Activated CD4-positive, alpha-beta T cell treated with anti-CD3 and anti-CD28 coated beads, Interleukin-2, amount 10 ng/mL, durations not matched to agents 7 days and 5 days (primary cell): ENCODE results near the gene RERE. TPM values are rescaled to one million over a fixed set of nuclear protein-coding genes. Genes with fewer than 3 reads are reported as not detected.

Experiments
- CTCF ChIA-PET: fragments of 350-600 bp; sonication (Branson Sonifier 250); formaldehyde crosslinking; loops from one replicate; lab custom pipeline; 2021; ENCODE audit warnings: antibody characterized with exemption; lab: Charles Lee
- POLR2A ChIA-PET: fragments of 350-600 bp; sonication (Branson Sonifier 250); formaldehyde crosslinking; loops from one replicate; lab custom pipeline; 2021; ENCODE audit warnings: antibody characterized with exemption; lab: Charles Lee
- DNase-seq: peaks from one replicate; pipeline ENCODE4 v3.0.0-alpha.2; 2020
- H3K27ac Mint-ChIP-seq: one replicate; pipeline ENCODE4 v1.8.0; 2021; ENCODE audit warnings: mild to moderate bottlenecking, moderate library complexity, mixed read lengths
- H3K27me3 Mint-ChIP-seq: one replicate; pipeline ENCODE4 v1.8.0; 2021; ENCODE audit warnings: mixed read lengths
- H3K36me3 Mint-ChIP-seq: one replicate; pipeline ENCODE4 v1.8.0; 2021; ENCODE audit warnings: low read depth, mixed read lengths
- H3K4me1 Mint-ChIP-seq: one replicate; pipeline ENCODE4 v1.8.0; 2021; ENCODE audit warnings: mixed read lengths
- H3K4me3 Mint-ChIP-seq: one replicate; pipeline ENCODE4 v1.8.0; 2021; ENCODE audit warnings: mild to moderate bottlenecking, moderate library complexity, mixed read lengths
- H3K9me3 Mint-ChIP-seq: one replicate; pipeline ENCODE4 v1.8.0; 2021; ENCODE audit warnings: mixed read lengths
- total RNA-seq, 2 experiments: library from RNA; stranded (reverse); gene quantifications; one replicate each; pipeline ENCODE4 v1.2.3, GENCODE V29; 2021

The RERE gene
- total RNA-seq, 2 experiments from 2014 or later = 68.5 to 68.7 TPM

GRCh38 chr1:8349473-8349865, 468.0 kb downstream of the RERE start:
- ChIA-PET POLR2A (no interaction called here), CTCF (interaction anchor here (0.6 to 2.9 kb wide), 11 partner anchors 9 to 365 kb away, joined by 3 to 10 read pairs (median 4); no protein-coding TSS in a partner anchor)
- DNase-seq = no peak
- Mint-ChIP-seq H3K36me3 (peaks cover 4% of the 10 kb centered on the region), H3K4me3 (no peak overlapping the region), H3K9me3 (no peaks in the 10 kb centered on the region), H3K4me1 (peaks cover 2% of the 10 kb centered on the region), H3K27me3 (no peaks in the 10 kb centered on the region), H3K27ac (no peak overlapping the region)

GRCh38 chr1:8348777-8349472, 468.5 kb downstream of the RERE start:
- no peak overlapping the region for H3K4me3 Mint-ChIP-seq
- ChIA-PET CTCF (interaction anchor here (0.6 to 2.9 kb wide), 11 partner anchors 10 to 622 kb away, joined by 3 to 10 read pairs (median 4); no protein-coding TSS in a partner anchor), POLR2A (no interaction called here)
- peaks cover 2% of the 10 kb centered on the region for H3K4me1 Mint-ChIP-seq
- H3K27me3 Mint-ChIP-seq = no peaks in the 10 kb centered on the region
- H3K9me3 Mint-ChIP-seq = no peaks in the 10 kb centered on the region
- H3K36me3 Mint-ChIP-seq = peaks cover 2% of the 10 kb centered on the region
- H3K27ac Mint-ChIP-seq = no peak overlapping the region
- DNase-seq = peak; percentile 73

GRCh38 chr1:8348047-8348776, 469.2 kb downstream of the RERE start:
- ChIA-PET POLR2A (no interaction called here), CTCF (interaction anchor here (0.6 to 2.9 kb wide), 7 partner anchors 10 to 623 kb away, joined by 3 to 10 read pairs (median 4); no protein-coding TSS in a partner anchor)
- H3K27me3 Mint-ChIP-seq = no peaks in the 10 kb centered on the region
- peaks cover 2% of the 10 kb centered on the region for H3K4me1 Mint-ChIP-seq
- H3K4me3 Mint-ChIP-seq = no peak overlapping the region
- H3K36me3 Mint-ChIP-seq = peaks cover 1% of the 10 kb centered on the region
- no peaks in the 10 kb centered on the region for H3K9me3 Mint-ChIP-seq
- DNase-seq = no peak
- no peak overlapping the region for H3K27ac Mint-ChIP-seq

GRCh38 chr1:8347635-8348034, 469.8 kb downstream of the RERE start:
- DNase-seq = no peak
- Mint-ChIP-seq H3K27ac (no peak overlapping the region), H3K27me3 (no peaks in the 10 kb centered on the region), H3K4me3 (no peak overlapping the region), H3K9me3 (no peaks in the 10 kb centered on the region), H3K4me1 (peaks cover 2% of the 10 kb centered on the region), H3K36me3 (no peaks in the 10 kb centered on the region)
- CTCF ChIA-PET = interaction anchor here (1.7 kb wide), 1 partner anchor 333 kb away, joined by 7 read pairs; no protein-coding TSS in a partner anchor
- POLR2A ChIA-PET = no interaction called here

GRCh38 chr1:8345621-8346415, 471.6 kb downstream of the RERE start:
- DNase-seq = no peak
- no peak overlapping the region for H3K27ac Mint-ChIP-seq
- CTCF ChIA-PET = interaction anchor here (1.2 to 1.7 kb wide), 2 partner anchors 315 to 331 kb away, joined by 3 to 7 read pairs; no protein-coding TSS in a partner anchor

GRCh38 chr1:8344893-8345507, 472.4 kb downstream of the RERE start:
- no peaks in the 10 kb centered on the region for H3K36me3 Mint-ChIP-seq
- no peak overlapping the region for H3K27ac Mint-ChIP-seq

More at GRCh38 chr1:8345621-8346415, 471.6 kb downstream of the RERE start:
- Mint-ChIP-seq H3K27me3 (no peaks in the 10 kb centered on the region), H3K4me1 (peaks cover 2% of the 10 kb centered on the region), H3K9me3 (no peaks in the 10 kb centered on the region), H3K4me3 (no peak overlapping the region), H3K36me3 (no peaks in the 10 kb centered on the region)
- POLR2A ChIA-PET = no interaction called here

GRCh38 chr1:8343464-8344001, 473.9 kb downstream of the RERE start:
- no peak overlapping the region for H3K27ac Mint-ChIP-seq
- no peak overlapping the region for H3K4me3 Mint-ChIP-seq
- no peaks in the 10 kb centered on the region for H3K27me3 Mint-ChIP-seq
- H3K36me3 Mint-ChIP-seq = no peaks in the 10 kb centered on the region
- no peaks in the 10 kb centered on the region for H3K9me3 Mint-ChIP-seq
- CTCF ChIA-PET = interaction anchor here (1.0 to 1.9 kb wide), 2 partner anchors 8 to 328 kb away, joined by 3 to 6 read pairs; no protein-coding TSS in a partner anchor
- DNase-seq = no peak
- POLR2A ChIA-PET = no interaction called here
- H3K4me1 Mint-ChIP-seq = no peaks in the 10 kb centered on the region

More at GRCh38 chr1:8344893-8345507, 472.4 kb downstream of the RERE start:
- ChIA-PET CTCF (interaction anchor here (1.9 kb wide), 1 partner anchor 330 kb away, joined by 6 read pairs; no protein-coding TSS in a partner anchor), POLR2A (no interaction called here)
- peaks cover 2% of the 10 kb centered on the region for H3K4me1 Mint-ChIP-seq
- H3K27me3 Mint-ChIP-seq = no peaks in the 10 kb centered on the region
- no peak for DNase-seq
- no peak overlapping the region for H3K4me3 Mint-ChIP-seq
- H3K9me3 Mint-ChIP-seq = no peaks in the 10 kb centered on the region

- CTCF ChIA-PET = interaction anchor here (1.9 kb wide), 1 partner anchor 328 kb away, joined by 6 read pairs; no protein-coding TSS in a partner anchor
- H3K27ac Mint-ChIP-seq = no peak overlapping the region
- no peaks in the 10 kb centered on the region for H3K4me1 Mint-ChIP-seq
- no peak for DNase-seq
- no peaks in the 10 kb centered on the region for H3K9me3 Mint-ChIP-seq
- POLR2A ChIA-PET = no interaction called here
- H3K27me3 Mint-ChIP-seq = no peaks in the 10 kb centered on the region
- no peak overlapping the region for H3K4me3 Mint-ChIP-seq
- H3K36me3 Mint-ChIP-seq = no peaks in the 10 kb centered on the region
These were observed 474.4 kb downstream of the RERE start for GRCh38 chr1:8343044-8343443.

- no peak for DNase-seq
- no peaks in the 10 kb centered on the region for H3K4me1 Mint-ChIP-seq
- no peaks in the 10 kb centered on the region for H3K9me3 Mint-ChIP-seq
- POLR2A ChIA-PET = no interaction called here
- H3K27ac Mint-ChIP-seq = no peak overlapping the region
- no peaks in the 10 kb centered on the region for H3K36me3 Mint-ChIP-seq
- CTCF ChIA-PET = no interaction called here
- H3K4me3 Mint-ChIP-seq = no peak overlapping the region
- H3K27me3 Mint-ChIP-seq = no peaks in the 10 kb centered on the region
These were observed 475.1 kb downstream of the RERE start for GRCh38 chr1:8342325-8342724.

- H3K27ac Mint-ChIP-seq = no peak overlapping the region
- DNase-seq = no peak
- no peaks in the 10 kb centered on the region for H3K4me1 Mint-ChIP-seq
- H3K4me3 Mint-ChIP-seq = no peak overlapping the region
- H3K9me3 Mint-ChIP-seq = peaks cover 2% of the 10 kb centered on the region
- ChIA-PET CTCF (interaction anchor here (0.5 to 0.7 kb wide), 2 partner anchors 110 to 682 kb away, joined by 4 read pairs; no protein-coding TSS in a partner anchor), POLR2A (no interaction called here)
- no peaks in the 10 kb centered on the region for H3K27me3 Mint-ChIP-seq
- H3K36me3 Mint-ChIP-seq = no peaks in the 10 kb centered on the region
These were observed 477.0 kb downstream of the RERE start for GRCh38 chr1:8340448-8340847.

- no peaks in the 10 kb centered on the region for H3K36me3 Mint-ChIP-seq
- POLR2A ChIA-PET = no interaction called here
- H3K27ac Mint-ChIP-seq = no peak overlapping the region
- H3K27me3 Mint-ChIP-seq = no peaks in the 10 kb centered on the region
- DNase-seq = no peak
- peaks cover 2% of the 10 kb centered on the region for H3K9me3 Mint-ChIP-seq
- H3K4me1 Mint-ChIP-seq = no peaks in the 10 kb centered on the region
- H3K4me3 Mint-ChIP-seq = no peak overlapping the region
- CTCF ChIA-PET = interaction anchor here (0.6 kb wide), 1 partner anchor 314 kb away, joined by 3 read pairs; no protein-coding TSS in a partner anchor
These were observed 478.2 kb downstream of the RERE start for GRCh38 chr1:8339203-8339600.
